ENCODE measurements around the gene AR.

Gene AR

DNA sequence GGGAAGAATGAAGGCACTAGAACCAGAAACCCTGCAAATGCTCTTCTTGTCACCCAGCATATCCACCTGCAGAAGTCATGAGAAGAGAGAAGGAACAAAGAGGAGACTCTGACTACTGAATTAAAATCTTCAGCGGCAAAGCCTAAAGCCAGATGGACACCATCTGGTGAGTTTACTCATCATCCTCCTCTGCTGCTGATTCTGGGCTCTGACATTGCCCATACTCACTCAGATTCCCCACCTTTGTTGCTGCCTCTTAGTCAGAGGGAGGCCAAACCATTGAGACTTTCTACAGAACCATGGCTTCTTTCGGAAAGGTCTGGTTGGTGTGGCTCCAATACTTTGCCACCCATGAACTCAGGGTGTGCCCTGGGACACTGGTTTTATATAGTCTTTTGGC, 181.7 kb downstream of the AR start:
- no peak for TF ChIP-seq CTCF (IDR thresholded peaks at IDR 0.05; ENCODE audit: low read depth, low read length)
- DNase-seq (ENCODE audit: low read depth in 2 of 2), result no peak
- H3K4me3 ChIP-seq (replicated peaks in 1 of 2; ENCODE audit: low read depth in 2 of 2, low read length in 2 of 2), result no peak overlapping the region

DNA sequence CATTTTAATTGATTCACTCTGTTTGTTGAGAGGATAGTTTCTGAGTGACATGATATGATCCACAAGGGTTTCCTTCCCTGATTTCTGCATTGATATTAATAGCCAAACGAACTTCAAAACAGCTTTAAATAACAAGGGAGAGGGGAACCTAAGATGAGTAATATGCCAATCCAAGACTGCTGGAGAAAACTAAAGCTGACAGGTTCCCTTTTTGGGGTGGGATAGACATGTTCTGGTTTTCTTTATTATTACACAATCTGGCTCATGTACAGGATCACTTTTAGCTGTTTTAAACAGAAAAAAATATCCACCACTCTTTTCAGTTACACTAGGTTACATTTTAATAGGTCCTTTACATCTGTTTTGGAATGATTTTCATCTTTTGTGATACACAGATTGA, 182.2 kb downstream of the AR start:
- no peak for TF ChIP-seq CTCF (IDR thresholded peaks at IDR 0.05; ENCODE audit: low read depth, low read length)
- no peak overlapping the region for H3K4me3 ChIP-seq (replicated peaks in 1 of 2; ENCODE audit: low read depth in 2 of 2, low read length in 2 of 2)
- no peak for DNase-seq (ENCODE audit: low read depth in 2 of 2)

- H3K4me3 ChIP-seq (replicated peaks in 1 of 2; ENCODE audit: low read depth in 2 of 2, low read length in 2 of 2), result no peak overlapping the region
- no peak for DNase-seq (ENCODE audit: low read depth in 2 of 2)
- no peak for TF ChIP-seq CTCF (IDR thresholded peaks at IDR 0.05; ENCODE audit: low read depth, low read length)
These were observed 183.8 kb downstream of the AR start for GRCh38 chrX:67727576-67727975.

DNA sequence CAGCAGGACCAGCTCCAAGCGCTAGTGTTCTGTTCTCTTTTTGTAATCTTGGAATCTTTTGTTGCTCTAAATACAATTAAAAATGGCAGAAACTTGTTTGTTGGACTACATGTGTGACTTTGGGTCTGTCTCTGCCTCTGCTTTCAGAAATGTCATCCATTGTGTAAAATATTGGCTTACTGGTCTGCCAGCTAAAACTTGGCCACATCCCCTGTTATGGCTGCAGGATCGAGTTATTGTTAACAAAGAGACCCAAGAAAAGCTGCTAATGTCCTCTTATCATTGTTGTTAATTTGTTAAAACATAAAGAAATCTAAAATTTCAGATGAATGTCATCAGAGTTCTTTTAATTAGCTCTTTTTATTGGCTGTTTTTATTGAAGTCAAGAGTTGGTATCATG, 186.5 kb downstream of the AR start:
- no peak overlapping the region for H3K4me3 ChIP-seq (replicated peaks in 1 of 2; ENCODE audit: low read depth in 2 of 2, low read length in 2 of 2)
- DNase-seq (ENCODE audit: low read depth in 2 of 2), result no peak
- TF ChIP-seq CTCF (IDR thresholded peaks at IDR 0.05; ENCODE audit: low read depth, low read length), result no peak

DNA sequence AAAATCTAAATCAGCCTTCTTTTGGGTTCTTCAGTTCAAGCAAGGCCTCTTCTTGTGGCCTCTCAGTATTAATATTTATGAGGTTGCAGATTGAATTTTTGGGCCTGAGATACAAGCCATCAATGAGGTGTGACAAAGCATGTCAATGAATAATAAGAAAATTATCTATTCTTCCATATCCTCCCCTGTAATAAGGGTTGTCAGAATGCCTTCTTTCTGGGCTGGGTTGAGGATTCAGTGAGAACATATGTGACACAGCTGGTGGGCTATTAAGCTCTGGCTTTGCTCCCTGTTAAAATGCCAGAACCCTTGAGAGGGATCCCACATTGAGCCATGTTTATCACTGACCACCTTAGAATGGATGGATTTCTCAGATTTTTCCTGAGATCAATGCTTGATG, 187.2 kb downstream of the AR start:
- no peak for TF ChIP-seq CTCF (IDR thresholded peaks at IDR 0.05; ENCODE audit: low read depth, low read length)
- no peak for DNase-seq (ENCODE audit: low read depth in 2 of 2)
- H3K4me3 ChIP-seq (replicated peaks in 1 of 2; ENCODE audit: low read depth in 2 of 2, low read length in 2 of 2), result no peak overlapping the region

DNA sequence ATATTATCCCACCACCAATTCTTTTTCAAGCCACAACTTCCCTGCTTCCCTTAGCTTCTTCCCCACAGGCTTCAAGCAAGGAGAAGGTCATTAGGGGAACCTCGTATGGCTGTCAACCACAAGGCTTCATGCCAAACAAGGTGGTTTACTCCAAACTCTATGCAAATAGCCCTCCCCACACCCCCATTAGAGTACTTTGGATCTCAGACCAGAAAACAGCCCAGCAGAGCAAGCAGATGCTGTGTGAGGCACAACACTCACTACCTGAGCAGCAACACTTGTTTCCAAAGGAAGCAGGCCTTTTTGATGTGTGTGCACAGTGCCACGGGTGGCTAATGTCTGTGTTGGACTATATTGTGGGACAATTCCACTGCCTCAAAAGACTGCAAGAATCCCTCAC, 189.0 kb downstream of the AR start:
- TF ChIP-seq CTCF (IDR thresholded peaks at IDR 0.05; ENCODE audit: low read depth, low read length), result no peak
- no peak overlapping the region for H3K4me3 ChIP-seq (replicated peaks in 1 of 2; ENCODE audit: low read depth in 2 of 2, low read length in 2 of 2)
- DNase-seq (ENCODE audit: low read depth in 2 of 2), result no peak

- DNase-seq (ENCODE audit: low read depth in 2 of 2), result no peak
- TF ChIP-seq CTCF (IDR thresholded peaks at IDR 0.05; ENCODE audit: low read depth, low read length), result no peak
- H3K4me3 ChIP-seq (replicated peaks in 1 of 2; ENCODE audit: low read depth in 2 of 2, low read length in 2 of 2), result no peak overlapping the region
These were observed 190.4 kb downstream of the AR start for GRCh38 chrX:67734111-67734753.
